Measurements from ENCODE around the gene PUS7. TPM values are rescaled to one million over a fixed set of nuclear protein-coding genes. Genes with fewer than 3 reads are reported as not detected.
"Not testable (repeated sequence)": the region's sequence is repeated elsewhere in the genome, so short reads cannot be mapped to it uniquely, and the experiment has no call there.

The PUS7 gene
- polyA plus RNA-seq, 3 donors from 2014 or later, result 1.5 to 3.0 TPM; not detected in 1

GRCh38 chr7:105521027-105521716, 899 bp downstream of the PUS7 start:
- Mint-ChIP-seq H3K36me3 (no peaks in the 10 kb centered on the region), H3K9me3 (no peaks in the 10 kb centered on the region), H3K4me1 (peaks cover 12 to 13% of the 10 kb centered on the region in 2 donors), H3K4me3 (peak overlapping the region; percentile 91 to 96 (median 93)), H3K27me3 (ENCODE audit: low read depth in 3 of 3) (peaks cover 0 to 2% (median 0%) of the 10 kb centered on the region in 3 donors), H3K27ac (peak overlapping the region; percentile 69 to 95 (median 82))
- DNase-seq, result peak in 2 of 3 donors; percentile 24 to 30

- not testable (repeated sequence) for H3K36me3 Mint-ChIP-seq; DNase-seq; H3K9me3 Mint-ChIP-seq; H3K27ac Mint-ChIP-seq; H3K27me3 Mint-ChIP-seq (ENCODE audit: low read depth in 3 of 3)
- H3K4me1 Mint-ChIP-seq, result peaks cover 12 to 13% of the 10 kb centered on the region in 2 donors
- H3K4me3 Mint-ChIP-seq, result peak overlapping the region in 3 of 5 donors; percentile 32 to 66 (median 40)
Measured at GRCh38 chr7:105520620-105521019, 1.5 kb downstream of the PUS7 start.

- peak overlapping the region in 4 of 5 donors; percentile 28 to 63 (median 46) for H3K4me3 Mint-ChIP-seq
- H3K36me3 Mint-ChIP-seq, result no peaks in the 10 kb centered on the region
- DNase-seq, result no peak
- peaks cover 12 to 13% of the 10 kb centered on the region in 2 donors for H3K4me1 Mint-ChIP-seq
- no peak overlapping the region for H3K27ac Mint-ChIP-seq
- H3K9me3 Mint-ChIP-seq, result no peaks in the 10 kb centered on the region
- H3K27me3 Mint-ChIP-seq (ENCODE audit: low read depth in 3 of 3), result peaks cover 0 to 2% (median 0%) of the 10 kb centered on the region in 3 donors
Measured at GRCh38 chr7:105519353-105519752, 2.7 kb downstream of the PUS7 start.

DNA sequence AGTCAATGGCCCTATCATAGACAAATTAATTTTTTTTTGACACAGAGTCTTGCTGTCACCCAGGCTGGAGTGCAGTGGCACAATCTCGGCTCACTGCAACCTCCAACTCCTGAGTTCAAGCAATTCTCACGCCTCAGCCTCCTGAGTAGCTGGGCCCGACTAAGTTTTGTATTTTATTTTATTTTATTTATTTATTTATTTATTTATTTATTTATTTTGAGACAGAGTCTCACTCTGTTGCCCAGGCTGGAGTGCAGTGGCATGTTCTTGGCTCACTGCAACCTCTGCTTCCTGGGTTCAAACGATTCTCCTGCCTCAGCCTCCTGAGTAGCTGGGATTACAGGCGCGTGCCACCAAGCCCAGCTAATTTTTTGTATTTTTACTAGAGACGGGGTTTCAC, 6.5 kb downstream of the PUS7 start:
- H3K9me3 Mint-ChIP-seq; H3K4me3 Mint-ChIP-seq; H3K4me1 Mint-ChIP-seq; H3K27ac Mint-ChIP-seq; H3K36me3 Mint-ChIP-seq; H3K27me3 Mint-ChIP-seq (ENCODE audit: low read depth in 3 of 3); DNase-seq: not testable (repeated sequence)

- H3K27me3 Mint-ChIP-seq (ENCODE audit: low read depth in 3 of 3), result peaks cover 0 to 4% (median 0%) of the 10 kb centered on the region in 3 donors
- DNase-seq, result no peak
- H3K36me3 Mint-ChIP-seq, result peaks cover 0 to 3% (median 3%) of the 10 kb centered on the region in 3 donors
- no peak overlapping the region for H3K4me3 Mint-ChIP-seq
- H3K27ac Mint-ChIP-seq, result peak overlapping the region in 1 of 6 donors; percentile 42
- no peaks in the 10 kb centered on the region for H3K4me1 Mint-ChIP-seq
- H3K9me3 Mint-ChIP-seq, result no peaks in the 10 kb centered on the region
Measured at GRCh38 chr7:105512926-105513526, 9.0 kb downstream of the PUS7 start.

DNA sequence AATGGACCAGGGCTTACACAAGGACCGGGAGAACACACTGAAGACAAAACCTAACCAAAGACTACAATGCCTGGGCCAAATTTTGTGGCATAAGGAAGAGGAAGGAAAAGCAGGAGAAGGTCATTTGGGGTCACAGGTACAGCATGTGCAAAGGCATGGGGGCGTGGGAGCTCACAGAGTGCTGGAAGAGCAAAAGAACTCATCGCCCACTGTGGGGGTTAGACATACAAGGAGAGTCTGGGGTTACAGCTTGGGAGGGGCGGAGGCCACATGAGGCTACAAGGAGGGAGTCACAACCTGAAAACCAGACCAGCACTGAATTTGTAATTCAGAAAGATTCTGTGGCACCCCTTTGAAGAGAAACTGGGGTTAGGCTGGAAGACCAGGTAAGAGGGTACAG, 9.7 kb downstream of the PUS7 start:
- Mint-ChIP-seq H3K36me3 (peaks cover 0 to 4% (median 4%) of the 10 kb centered on the region in 3 donors), H3K27me3 (ENCODE audit: low read depth in 3 of 3) (peaks cover 0 to 4% (median 0%) of the 10 kb centered on the region in 3 donors), H3K4me3 (no peak overlapping the region), H3K27ac (peak overlapping the region in 1 of 6 donors; percentile 42), H3K4me1 (no peaks in the 10 kb centered on the region), H3K9me3 (no peaks in the 10 kb centered on the region)
- DNase-seq, result no peak

DNA sequence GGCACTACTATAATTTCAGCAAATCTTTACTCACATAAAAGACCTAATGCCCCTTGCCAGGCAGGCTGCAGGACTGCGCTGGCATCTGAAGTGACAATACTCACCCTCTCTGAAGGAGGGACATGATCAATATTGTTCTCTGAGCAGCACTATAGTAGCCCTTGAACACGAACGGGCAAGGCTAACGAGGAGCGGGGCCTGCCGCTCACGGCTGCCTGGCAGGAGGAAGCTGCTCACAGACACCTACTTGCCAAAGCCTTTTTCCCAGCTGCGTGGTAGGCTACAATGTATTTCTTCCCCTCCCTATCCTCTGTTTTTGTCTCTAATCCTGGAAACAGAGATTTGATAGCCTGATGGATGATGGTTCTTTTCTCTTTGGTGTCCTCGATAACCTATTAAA, 19.9 kb downstream of the PUS7 start:
- Mint-ChIP-seq H3K9me3 (no peaks in the 10 kb centered on the region), H3K4me1 (no peaks in the 10 kb centered on the region), H3K27ac (no peak overlapping the region), H3K36me3 (peaks cover 14 to 22% (median 22%) of the 10 kb centered on the region in 3 donors), H3K4me3 (no peak overlapping the region), H3K27me3 (ENCODE audit: low read depth in 3 of 3) (no peaks in the 10 kb centered on the region)
- DNase-seq, result no peak

DNA sequence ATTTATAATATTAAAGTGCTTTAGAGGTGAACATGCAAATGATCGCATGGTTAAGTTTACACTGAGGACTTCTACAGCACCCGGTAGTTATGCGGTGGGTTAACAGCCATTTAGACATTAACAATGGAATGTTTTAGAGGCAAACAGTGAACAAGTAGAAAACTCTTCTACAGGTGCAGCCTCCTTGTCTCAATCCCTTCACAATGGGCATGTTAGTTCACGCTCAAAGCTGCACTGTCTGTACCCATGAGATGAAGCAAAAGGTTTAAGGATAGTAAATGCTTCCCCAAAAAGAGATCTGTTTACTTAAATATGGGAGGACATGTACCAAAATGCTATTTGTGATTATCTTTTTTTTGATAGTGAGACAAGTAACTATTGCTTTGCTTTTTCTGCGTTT, 25.1 kb downstream of the PUS7 start:
- Mint-ChIP-seq H3K36me3 (peaks cover 10 to 16% (median 10%) of the 10 kb centered on the region in 3 donors), H3K4me1 (no peaks in the 10 kb centered on the region), H3K9me3 (no peaks in the 10 kb centered on the region), H3K27ac (no peak overlapping the region), H3K27me3 (ENCODE audit: low read depth in 3 of 3) (peaks cover 0 to 1% (median 0%) of the 10 kb centered on the region in 3 donors), H3K4me3 (no peak overlapping the region)
- no peak for DNase-seq

- peaks cover 0 to 1% (median 0%) of the 10 kb centered on the region in 3 donors for H3K27me3 Mint-ChIP-seq (ENCODE audit: low read depth in 3 of 3)
- no peak overlapping the region for H3K27ac Mint-ChIP-seq
- no peak overlapping the region for H3K4me3 Mint-ChIP-seq
- H3K4me1 Mint-ChIP-seq, result no peaks in the 10 kb centered on the region
- DNase-seq, result no peak
- peaks cover 8 to 16% (median 8%) of the 10 kb centered on the region in 3 donors for H3K36me3 Mint-ChIP-seq
- H3K9me3 Mint-ChIP-seq, result no peaks in the 10 kb centered on the region
Measured at GRCh38 chr7:105496521-105496920, 25.6 kb downstream of the PUS7 start.

DNA sequence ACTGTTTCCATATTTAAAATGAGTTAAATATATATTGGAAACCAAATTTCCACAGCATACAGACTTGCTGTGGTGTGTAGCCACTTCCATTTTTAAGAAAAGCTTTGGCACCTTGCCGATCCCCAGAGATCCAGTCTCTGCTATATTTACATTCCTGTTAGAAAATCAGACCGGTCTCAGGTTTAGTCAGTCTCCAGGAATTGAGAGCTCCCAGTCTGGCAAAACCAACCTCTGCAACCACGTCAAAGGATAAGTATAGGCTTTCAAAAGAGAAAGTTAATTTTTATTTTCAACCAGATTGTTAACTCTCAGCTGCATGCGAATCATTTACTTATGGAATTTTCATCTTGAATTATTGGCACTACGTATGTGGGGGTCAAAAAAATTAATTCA, 28.2 kb downstream of the PUS7 start:
- no peaks in the 10 kb centered on the region for H3K4me1 Mint-ChIP-seq
- no peaks in the 10 kb centered on the region for H3K9me3 Mint-ChIP-seq
- peaks cover 0 to 5% (median 0%) of the 10 kb centered on the region in 3 donors for H3K36me3 Mint-ChIP-seq
- H3K27me3 Mint-ChIP-seq (ENCODE audit: low read depth in 3 of 3), result peaks cover 0 to 1% (median 0%) of the 10 kb centered on the region in 3 donors
- no peak for DNase-seq
- H3K4me3 Mint-ChIP-seq, result no peak overlapping the region
- H3K27ac Mint-ChIP-seq, result no peak overlapping the region

DNA sequence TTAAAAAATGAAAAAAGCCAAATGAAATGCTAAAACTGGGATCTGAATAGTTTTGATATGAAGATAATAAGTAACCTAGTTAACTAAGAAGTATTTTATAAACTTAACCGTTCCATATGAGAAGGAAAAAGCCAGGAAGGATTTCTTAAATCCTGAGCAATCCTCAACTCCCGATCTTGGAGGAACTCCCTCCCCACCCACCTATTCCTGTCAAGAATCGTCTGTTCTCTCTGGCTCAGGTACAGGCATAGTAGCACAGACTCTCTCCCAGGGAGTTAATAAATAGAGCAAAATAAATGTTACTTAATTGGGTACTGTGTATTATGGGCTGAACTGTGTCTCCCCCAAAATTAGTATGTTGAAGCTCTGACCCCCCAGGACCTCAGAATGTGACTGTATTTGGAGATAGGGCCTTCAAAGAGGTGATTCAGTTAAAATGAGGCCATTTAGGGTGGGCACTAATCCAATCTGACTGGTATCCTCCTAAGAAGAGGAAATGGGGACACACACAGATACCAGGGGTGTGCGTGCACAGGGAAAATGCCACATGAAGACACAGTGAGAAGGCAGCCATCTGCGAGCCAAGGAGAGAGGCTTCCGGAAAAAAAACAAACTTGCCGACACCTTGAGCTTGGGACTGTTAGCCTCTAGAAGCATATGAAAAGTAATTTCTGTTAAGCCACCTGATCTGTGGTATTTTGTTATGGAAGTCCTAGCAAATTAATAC, 28.7 kb downstream of the PUS7 start:
- no peaks in the 10 kb centered on the region for H3K9me3 Mint-ChIP-seq
- no peak overlapping the region for H3K27ac Mint-ChIP-seq

GRCh38 chr7:105489409-105489808, 32.7 kb downstream of the PUS7 start:
- Mint-ChIP-seq H3K4me3 (no peak overlapping the region), H3K9me3 (no peaks in the 10 kb centered on the region), H3K27ac (no peak overlapping the region), H3K36me3 (peaks cover 0 to 3% (median 2%) of the 10 kb centered on the region in 3 donors), H3K4me1 (no peaks in the 10 kb centered on the region), H3K27me3 (ENCODE audit: low read depth in 3 of 3) (peaks cover 0 to 1% (median 0%) of the 10 kb centered on the region in 3 donors)
- DNase-seq, result no peak

More for the DNA sequence above, 28.7 kb downstream of the PUS7 start:
- no peak for DNase-seq
- no peak overlapping the region for H3K4me3 Mint-ChIP-seq
- H3K4me1 Mint-ChIP-seq, result no peaks in the 10 kb centered on the region
- peaks cover 0 to 1% (median 0%) of the 10 kb centered on the region in 3 donors for H3K27me3 Mint-ChIP-seq (ENCODE audit: low read depth in 3 of 3)
- peaks cover 0 to 2% (median 0%) of the 10 kb centered on the region in 3 donors for H3K36me3 Mint-ChIP-seq

DNA sequence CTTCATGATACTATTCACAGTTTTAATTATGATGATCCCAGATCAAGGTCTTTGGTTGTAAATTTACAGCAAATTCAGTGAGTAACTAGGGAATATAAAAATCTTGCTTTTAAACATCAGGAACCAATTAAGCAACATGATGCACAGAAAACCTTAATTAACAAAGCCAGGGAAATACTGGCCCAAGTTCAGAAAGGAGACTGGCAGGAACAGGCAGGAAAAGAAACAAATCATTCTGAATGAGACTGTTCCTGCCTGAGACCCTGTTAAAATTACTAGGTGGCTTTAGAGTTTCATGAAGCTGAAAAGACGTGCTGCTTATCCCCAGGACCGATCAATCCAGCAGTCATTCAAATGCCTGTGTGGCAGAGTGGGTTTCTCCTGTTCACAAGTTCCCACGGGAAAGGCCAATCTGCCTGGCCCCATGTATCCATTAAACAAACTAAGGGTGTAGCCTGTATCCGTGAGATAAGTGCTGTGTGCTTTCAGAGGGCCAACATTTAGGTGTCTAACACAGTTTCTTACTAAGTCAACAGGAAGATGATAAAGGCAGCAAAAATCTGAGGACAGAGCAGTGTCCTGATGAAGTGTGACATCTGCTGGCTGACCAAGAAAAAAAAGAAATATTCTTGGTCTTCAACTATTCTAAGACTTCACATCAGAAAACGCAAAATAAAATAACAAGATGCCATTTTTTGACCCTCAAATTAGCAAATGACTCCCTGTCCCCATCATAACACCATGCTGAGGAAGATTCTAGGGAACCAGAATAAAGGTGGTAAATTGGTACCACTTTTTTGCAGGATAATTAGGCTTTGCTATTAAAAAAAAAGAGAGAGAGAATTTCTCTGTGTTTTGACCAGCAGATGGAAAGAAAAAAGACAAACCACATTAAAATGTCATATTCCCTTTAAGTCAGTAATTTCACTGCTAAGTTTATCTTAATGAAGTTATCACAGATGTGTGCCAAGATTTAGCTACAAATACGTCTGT, 34.2 kb downstream of the PUS7 start:
- DNase-seq, result peak in 2 of 3 donors; percentile 5 to 10
- H3K27me3 Mint-ChIP-seq (ENCODE audit: low read depth in 3 of 3), result peaks cover 0 to 1% (median 0%) of the 10 kb centered on the region in 3 donors
- no peaks in the 10 kb centered on the region for H3K4me1 Mint-ChIP-seq
- H3K4me3 Mint-ChIP-seq, result no peak overlapping the region
- H3K9me3 Mint-ChIP-seq, result no peaks in the 10 kb centered on the region
- H3K36me3 Mint-ChIP-seq, result peaks cover 0 to 3% (median 1%) of the 10 kb centered on the region in 3 donors
- peak overlapping the region in 1 of 6 donors; percentile 17 for H3K27ac Mint-ChIP-seq

All from immature natural killer cell (primary cell).